Spinal cord (tissue), 10 donors: Measurements from ENCODE around the gene ADARB1. TPM values are rescaled to one million over a fixed set of nuclear protein-coding genes. Genes with fewer than 3 reads are reported as not detected.

Experiments
- DNase-seq, 6 donors: peaks; one replicate each; pipeline versions ENCODE4 v3.0.0 to v3.0.0-alpha.2; 2013 to 2015; ENCODE audit warnings: low spot score in 6 of 6, low read depth in 4 of 6
- H3K27ac ChIP-seq: one replicate; pipeline ENCODE4 v1.5.1; 2013; ENCODE audit warnings: low read depth, low read length, control low read depth
- H3K27me3 ChIP-seq: one replicate; pipeline ENCODE4 v1.6.1; 2013; ENCODE audit warnings: low read length; ENCODE audit not compliant: control insufficient read depth, insufficient read depth
- H3K36me3 ChIP-seq: one replicate; pipeline ENCODE4 v1.6.1; 2013; ENCODE audit warnings: low read length; ENCODE audit not compliant: control insufficient read depth, insufficient read depth
- H3K4me1 ChIP-seq: one replicate; pipeline ENCODE4 v1.6.1; 2013; ENCODE audit warnings: low read length; ENCODE audit not compliant: control insufficient read depth, insufficient read depth
- H3K4me3 ChIP-seq: one replicate; pipeline ENCODE4 v1.5.1; 2013; ENCODE audit warnings: low read depth, low read length, control low read depth
- H3K9me3 ChIP-seq: one replicate; pipeline ENCODE4 v1.6.1; 2013; ENCODE audit warnings: low read length; ENCODE audit not compliant: control insufficient read depth, insufficient read depth
- whole genome bisulfite sequencing: methylation state at CpG from one replicate; pipeline ENCODE4 v1.1.5; 2013; ENCODE audit warnings: missing lambda C conversion rate; ENCODE audit not compliant: insufficient coverage; 5-methylcytosine and 5-hydroxymethylcytosine counted together
- polyA plus RNA-seq, 2 donors: library from polyadenylated mRNA; unstranded; fragments of 120-200 nt; gene quantifications; one replicate each; pipeline ENCODE4 v1.2.1, GENCODE V29; 2013; ENCODE audit not compliant: insufficient read length in 2 of 2
- total RNA-seq, 2 donors: library from RNA; depleted of rRNA in 1 of 2; stranded (reverse); fragments of 120-200 nt in 1 of 2; fragments of >200 nt in 1 of 2; gene quantifications; one replicate each; pipeline versions ENCODE4 v1.2.3 to v1.2.4, GENCODE V29; 2013 to 2014
- donor health status: healthy.

The ADARB1 gene
- total and polyA plus RNA-seq, 4 donors, result 18.2 to 39.4 (median 28.8) TPM

- Histone ChIP-seq H3K4me3 (no peak overlapping the region), H3K9me3 (no peaks in the 10 kb centered on the region), H3K27ac (no peak overlapping the region), H3K4me1 (peaks cover 5% of the 10 kb centered on the region), H3K36me3 (no peaks in the 10 kb centered on the region), H3K27me3 (no peaks in the 10 kb centered on the region)
- 61% methylated on average over 17 of the region's 18 CpGs for WGBS
- no peak for DNase-seq
Measured at GRCh38 chr21:45054227-45054926, 20.0 kb upstream of the ADARB1 start.

- Histone ChIP-seq H3K27me3 (no peaks in the 10 kb centered on the region), H3K4me3 (no peak overlapping the region), H3K4me1 (peaks cover 5% of the 10 kb centered on the region), H3K27ac (no peak overlapping the region), H3K9me3 (no peaks in the 10 kb centered on the region), H3K36me3 (no peaks in the 10 kb centered on the region)
- 82% methylated on average over 25 of the region's 37 CpGs for WGBS
- DNase-seq, result no peak
Measured at GRCh38 chr21:45054927-45055612, 19.3 kb upstream of the ADARB1 start.

- DNase-seq, result peak in 1 of 6 donors; percentile 32
- Histone ChIP-seq H3K36me3 (no peaks in the 10 kb centered on the region), H3K4me3 (no peak overlapping the region), H3K4me1 (peaks cover 8% of the 10 kb centered on the region), H3K27ac (no peak overlapping the region), H3K9me3 (no peaks in the 10 kb centered on the region), H3K27me3 (no peaks in the 10 kb centered on the region)
- 46% methylated on average over 2 of the region's 16 CpGs for WGBS
Measured at GRCh38 chr21:45055861-45056260, 18.5 kb upstream of the ADARB1 start.

GRCh38 chr21:45056296-45056904 is 18.0 kb upstream of the ADARB1 start:
- H3K27ac ChIP-seq, result no peak overlapping the region
- peaks cover 8% of the 10 kb centered on the region for H3K4me1 ChIP-seq
- no peaks in the 10 kb centered on the region for H3K27me3 ChIP-seq
- H3K4me3 ChIP-seq, result no peak overlapping the region
- no peaks in the 10 kb centered on the region for H3K36me3 ChIP-seq
- no peaks in the 10 kb centered on the region for H3K9me3 ChIP-seq
- DNase-seq, result peak in 1 of 6 donors; percentile 62
- WGBS, result 72% methylated on average over 4 of the region's 22 CpGs

GRCh38 chr21:45056917-45057560 is 17.3 kb upstream of the ADARB1 start:
- no peak overlapping the region for H3K27ac ChIP-seq
- WGBS, result 89% methylated on average over 11 of the region's 12 CpGs
- no peaks in the 10 kb centered on the region for H3K27me3 ChIP-seq
- no peak overlapping the region for H3K4me3 ChIP-seq
- no peak for DNase-seq
- H3K9me3 ChIP-seq, result no peaks in the 10 kb centered on the region
- H3K4me1 ChIP-seq, result peaks cover 8% of the 10 kb centered on the region
- H3K36me3 ChIP-seq, result no peaks in the 10 kb centered on the region

- Histone ChIP-seq H3K9me3 (no peaks in the 10 kb centered on the region), H3K27me3 (no peaks in the 10 kb centered on the region), H3K4me3 (no peak overlapping the region), H3K27ac (no peak overlapping the region), H3K4me1 (peaks cover 8% of the 10 kb centered on the region), H3K36me3 (no peaks in the 10 kb centered on the region)
- no peak for DNase-seq
- WGBS, result 93% methylated on average over 11 of the region's 14 CpGs
Measured at GRCh38 chr21:45057886-45058285, 16.5 kb upstream of the ADARB1 start.

GRCh38 chr21:45059121-45059520 is 15.3 kb upstream of the ADARB1 start:
- WGBS, result 83% methylated on average over 4 of the region's 4 CpGs
- H3K27ac ChIP-seq, result no peak overlapping the region
- no peak for DNase-seq
- H3K9me3 ChIP-seq, result no peaks in the 10 kb centered on the region
- no peaks in the 10 kb centered on the region for H3K27me3 ChIP-seq
- no peak overlapping the region for H3K4me3 ChIP-seq
- H3K4me1 ChIP-seq, result peaks cover 8% of the 10 kb centered on the region
- no peaks in the 10 kb centered on the region for H3K36me3 ChIP-seq

GRCh38 chr21:45060089-45060488 is 14.3 kb upstream of the ADARB1 start:
- Histone ChIP-seq H3K4me1 (peaks cover 8% of the 10 kb centered on the region), H3K27ac (no peak overlapping the region), H3K27me3 (no peaks in the 10 kb centered on the region), H3K4me3 (no peak overlapping the region), H3K9me3 (no peaks in the 10 kb centered on the region), H3K36me3 (no peaks in the 10 kb centered on the region)
- 86% methylated on average over 6 of the region's 8 CpGs for WGBS
- DNase-seq, result no peak

- no peaks in the 10 kb centered on the region for H3K27me3 ChIP-seq
- H3K27ac ChIP-seq, result no peak overlapping the region
- H3K9me3 ChIP-seq, result no peaks in the 10 kb centered on the region
- H3K4me1 ChIP-seq, result peaks cover 7% of the 10 kb centered on the region
- 48% methylated on average over 8 of the region's 9 CpGs for WGBS
- H3K4me3 ChIP-seq, result no peak overlapping the region
- H3K36me3 ChIP-seq, result no peaks in the 10 kb centered on the region
- no peak for DNase-seq
Measured at GRCh38 chr21:45060675-45061311, 13.6 kb upstream of the ADARB1 start.
